ENCODE data around the gene ABRAXAS1. TPM values are rescaled to one million over a fixed set of nuclear protein-coding genes. Genes with fewer than 3 reads are reported as not detected.

The ABRAXAS1 gene
- total and polyA plus RNA-seq, 2 of the 13 experiments (the other 11 are each of a cell fraction or from before 2014, with no cell fraction given): 14.1 to 14.7 TPM

GRCh38 chr4:83522239-83522638 is 37.3 kb upstream of the ABRAXAS1 start (continued):
- TF ChIP-seq CHD2 (IDR thresholded peaks at IDR 0.05; ENCODE audit: low read depth, low read length) (no peak), ZNF138 (CRISPR knock-in tag; IDR thresholded peaks at IDR 0.05; ENCODE audit: low read depth) (no peak), PHF21A (CRISPR knock-in tag; IDR thresholded peaks at IDR 0.05) (no peak), THYN1 (CRISPR knock-in tag; IDR thresholded peaks at IDR 0.05; ENCODE audit: borderline replicate concordance, low read depth) (no peak), ZBTB3 (CRISPR knock-in tag; IDR thresholded peaks at IDR 0.05; ENCODE audit: borderline replicate concordance, low read depth) (no peak), FLYWCH1 (CRISPR knock-in tag; IDR thresholded peaks at IDR 0.05) (no peak), SP5 (CRISPR knock-in tag; IDR thresholded peaks at IDR 0.05; ENCODE audit: borderline replicate concordance, low read depth) (no peak), TBP (CRISPR knock-in tag; IDR thresholded peaks at IDR 0.05) (no peak)

- Histone ChIP-seq H3K27ac (ENCODE audit: extremely low read length, insufficient read depth, low read length) (no peak overlapping the region), H3K79me2 (ENCODE audit: insufficient read depth, low read length) (no peaks in the 10 kb centered on the region), H3K4me2 (ENCODE audit: low read depth, low read length) (no peak overlapping the region), H4K20me1 (ENCODE audit: insufficient read depth, low read length) (no peaks in the 10 kb centered on the region), H3K4me1 (ENCODE audit: insufficient read depth, low read length) (no peaks in the 10 kb centered on the region), H3K9ac (ENCODE audit: insufficient read depth, low read depth, low read length) (no peak overlapping the region), H3K36me3 (replicated peaks in 1 of 2; ENCODE audit: control insufficient read depth in 1 of 2, insufficient read depth in 2 of 2, low read length in 2 of 2) (no peaks in the 10 kb centered on the region), H3K27me3 (ENCODE audit: control insufficient read depth in 1 of 2, insufficient read depth in 2 of 2, low read length in 2 of 2) (no peaks in the 10 kb centered on the region), H3K9me3 (ENCODE audit: low read length) (no peaks in the 10 kb centered on the region), H3K4me3 (replicated peaks in 1 of 3; ENCODE audit: insufficient read depth in 1 of 3, low read depth in 2 of 3, low read length in 3 of 3) (no peak overlapping the region), H2AFZ (ENCODE audit: low read length) (no peak overlapping the region)
- DNase-seq (ENCODE audit: low spot score): no peak
- ChIA-PET POLR2A (no interaction called here), CTCF (ENCODE audit: low intra/inter-chr PET ratio, low total read pairs) (no interaction called here)
- no TSS peak for BruUV-seq (replicated peaks)
- FAIRE-seq: no peak
- intact Hi-C loops (cut with micrococcal nuclease; ENCODE audit: unreplicated experiment) (no loop called here), in situ Hi-C loops (cut with HindIII; ENCODE audit: extremely low pct_ligation_motif_present, low pct_unique_long_range_greater_than_20kb) (no loop called here)
- WGBS (ENCODE audit: low lambda C conversion rate): 0% methylated on average over 3 of the region's 3 CpGs
- no peak for ATAC-seq
- no peak for TF ChIP-seq REL (CRISPR knock-in tag; conservative IDR thresholded peaks at IDR 0.05)
- no peak for TF ChIP-seq KLF15 (CRISPR knock-in tag; IDR thresholded peaks at IDR 0.05; ENCODE audit: borderline replicate concordance)
- no peak for TF ChIP-seq PAXIP1 (CRISPR knock-in tag; conservative IDR thresholded peaks at IDR 0.05)
- no peak for TF ChIP-seq RBAK (CRISPR knock-in tag; IDR thresholded peaks at IDR 0.05)
- TF ChIP-seq ZNF616 (CRISPR knock-in tag; IDR thresholded peaks at IDR 0.05; ENCODE audit: low read depth): no peak
- no peak for TF ChIP-seq TOPORS (CRISPR knock-in tag; IDR thresholded peaks at IDR 0.05)
- TF ChIP-seq KDM6A (CRISPR knock-in tag; IDR thresholded peaks at IDR 0.05; ENCODE audit: low read depth): no peak
- no peak for TF ChIP-seq IKZF1 (IDR thresholded peaks at IDR 0.05)
- no peak for TF ChIP-seq MED8 (CRISPR knock-in tag; IDR thresholded peaks at IDR 0.05; ENCODE audit: insufficient replicate concordance)
- TF ChIP-seq ZNF574 (CRISPR knock-in tag; IDR thresholded peaks at IDR 0.05): no peak
Observed at GRCh38 chr4:83516042-83516772, 31.3 kb upstream of the ABRAXAS1 start.

Data from HepG2 (cell line).